Coronary artery (tissue), 2 donors: Measurements from ENCODE around the gene VAT1L.
A peak's percentile ranks its signal among the peaks of the same experiment; 100 is the strongest.

Experiments
- DNase-seq: peaks from one replicate; pipeline ENCODE4 v3.0.0-alpha.2; 2017; ENCODE audit warnings: low spot score
- H3K27ac ChIP-seq, 2 donors: fragments of 200-600 bp; sonication (generic); one replicate each; pipeline ENCODE4 v1.5.1; 2016 to 2019
- H3K4me3 ChIP-seq: fragments of 200-600 bp; sonication (generic); 2 replicates; pipeline ENCODE4 v1.5.1; 2016; ENCODE audit warnings: mild to moderate bottlenecking, moderate library complexity
- CTCF ChIP-seq: fragments of 200-600 bp; sonication (generic); IDR thresholded peaks from one replicate; pipeline ENCODE4 v1.5.1; 2019; ENCODE audit warnings: antibody characterized with exemption

VAT1L gene

GRCh38 chr16:77969861-77970260 lies 181.5 kb downstream of the VAT1L start:
- TF ChIP-seq CTCF, result no peak
- no peak for DNase-seq
- H3K4me3 ChIP-seq, result no peak overlapping the region
- no peak overlapping the region for H3K27ac ChIP-seq

DNA sequence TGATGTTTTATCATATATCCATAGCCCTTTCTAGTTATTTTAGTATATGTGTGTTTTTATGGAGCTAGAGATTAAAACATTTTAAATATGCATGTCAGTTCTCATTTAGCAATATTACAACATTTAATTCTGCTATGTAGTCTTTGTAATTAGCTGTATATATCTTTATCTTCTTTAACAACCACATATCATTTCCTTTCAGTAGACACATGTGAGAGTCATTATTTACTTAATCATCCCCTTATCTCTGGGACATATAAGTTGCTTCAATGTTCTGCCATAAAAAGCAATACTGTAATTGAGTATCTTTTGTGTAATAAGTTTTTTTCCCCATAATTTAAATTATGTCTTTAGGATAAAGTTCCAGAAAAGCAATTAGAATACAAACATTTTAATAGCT lies 182.0 kb downstream of the VAT1L start:
- no peak for DNase-seq
- Histone ChIP-seq H3K27ac (no peak overlapping the region), H3K4me3 (no peak overlapping the region)
- no peak for TF ChIP-seq CTCF

- no peak overlapping the region for H3K4me3 ChIP-seq
- H3K27ac ChIP-seq, result no peak overlapping the region
- DNase-seq, result peak; percentile 81
- TF ChIP-seq CTCF, result peak; percentile 69
These were observed 183.1 kb downstream of the VAT1L start for GRCh38 chr16:77971306-77972061.

DNA sequence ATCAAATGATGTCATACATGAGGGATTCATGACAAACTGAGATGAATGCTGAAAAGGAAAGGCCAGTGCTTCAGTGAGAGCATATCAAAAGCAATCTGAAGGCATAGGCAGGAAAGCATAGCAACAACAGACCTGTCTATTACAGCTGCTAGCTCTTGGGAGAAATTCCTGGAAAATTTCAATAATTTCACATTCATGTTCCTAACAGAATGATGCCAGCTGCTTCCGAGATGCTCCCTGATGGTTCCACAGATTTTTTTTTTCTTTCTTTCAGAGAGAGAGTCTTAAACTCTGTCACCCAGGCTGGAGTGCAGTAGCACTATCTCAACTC lies 183.7 kb downstream of the VAT1L start:
- Histone ChIP-seq H3K27ac (no peak overlapping the region), H3K4me3 (no peak overlapping the region)
- no peak for DNase-seq
- TF ChIP-seq CTCF, result no peak

DNA sequence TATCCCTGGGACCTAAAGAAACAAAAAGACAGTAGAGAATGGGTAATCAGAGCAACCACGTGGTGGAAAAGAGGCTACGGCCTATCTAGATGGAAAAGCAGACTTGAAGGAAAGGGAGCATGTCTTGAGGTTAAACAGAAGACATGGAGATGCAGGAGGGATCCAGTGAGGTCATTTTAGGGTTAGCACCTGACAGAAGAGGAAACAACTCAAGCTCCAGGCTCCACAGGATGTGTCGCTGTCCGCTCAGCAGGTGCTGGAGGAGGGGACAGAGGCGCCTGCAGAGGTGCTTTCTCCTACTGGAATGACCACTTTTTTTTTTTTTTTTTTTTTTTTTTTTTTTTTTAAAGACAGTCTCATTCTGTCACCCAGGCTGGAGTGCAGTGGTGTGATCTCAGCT lies 186.5 kb downstream of the VAT1L start:
- no peak for TF ChIP-seq CTCF
- no peak for DNase-seq
- H3K4me3 ChIP-seq, result no peak overlapping the region
- no peak overlapping the region for H3K27ac ChIP-seq

DNA sequence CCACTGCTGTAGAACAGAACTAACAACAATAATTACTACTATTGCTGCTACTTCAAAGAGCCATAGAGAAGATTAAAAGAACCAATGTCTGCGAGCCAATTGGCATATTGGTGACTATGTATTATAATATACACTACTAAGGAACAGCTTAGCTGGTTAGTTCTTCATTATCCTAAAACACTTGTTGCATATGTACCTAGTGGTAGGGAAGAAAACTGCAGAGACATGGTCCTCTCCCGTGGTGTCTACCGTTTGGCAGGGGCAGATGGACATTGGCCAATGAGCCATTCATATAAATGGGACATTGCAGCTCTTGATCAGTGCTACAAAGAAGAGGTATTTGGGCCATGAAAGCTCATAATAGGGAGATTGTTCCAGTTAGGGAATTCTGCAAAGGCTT lies 187.6 kb downstream of the VAT1L start:
- no peak for TF ChIP-seq CTCF
- no peak overlapping the region for H3K4me3 ChIP-seq

GRCh38 chr16:77977339-77977738 lies 189.0 kb downstream of the VAT1L start:
- DNase-seq, result no peak
- H3K4me3 ChIP-seq, result no peak overlapping the region
- no peak for TF ChIP-seq CTCF
- H3K27ac ChIP-seq, result no peak overlapping the region

More for the DNA sequence above, 187.6 kb downstream of the VAT1L start:
- no peak overlapping the region for H3K27ac ChIP-seq
- no peak for DNase-seq
